MCF 10A (cell line): ENCODE data around the gene TMOD1. TPM values are rescaled to one million over a fixed set of nuclear protein-coding genes. Genes with fewer than 3 reads are reported as not detected.
A peak's percentile ranks its signal among the peaks of the same experiment; 100 is the strongest.

ENCODE experiments used
- BruUV-seq: library from RNA; stranded (reverse); fragments of 400-500 nt; replicated peaks from 2 replicates; lab custom pipeline; 2021; lab: Mats Ljungman, UMichigan
- CTCF ChIA-PET: fragments of 300-600 bp; sonication (Branson Sonifier 250); formaldehyde crosslinking; extraction: SDS; loops from one replicate; lab custom pipeline; 2021; ENCODE audit warnings: antibody characterized with exemption, inconsistent platforms; lab: Yijun Ruan, JAX
- POLR2A ChIA-PET: fragments of 300-600, 350-650 bp; sonication (Branson Sonifier 250); formaldehyde crosslinking; extraction: SDS; loops from one replicate; lab custom pipeline; 2020; ENCODE audit warnings: antibody characterized with exemption, inconsistent platforms; lab: Yijun Ruan, JAX
- DNase-seq: peaks from one replicate; pipeline ENCODE4 v3.0.0-alpha.2; 2018; ENCODE audit not compliant: unreplicated experiment
- H3K27ac Mint-ChIP-seq: one replicate; pipeline ENCODE4 v1.8.0; 2022; ENCODE audit warnings: mild to moderate bottlenecking, low read depth, mixed read lengths; ENCODE audit not compliant: unreplicated experiment
- H3K27me3 Mint-ChIP-seq: one replicate; pipeline ENCODE4 v1.8.0; 2022; ENCODE audit warnings: mixed read lengths; ENCODE audit not compliant: insufficient read depth, unreplicated experiment
- H3K36me3 Mint-ChIP-seq: one replicate; pipeline ENCODE4 v1.8.0; 2022; ENCODE audit warnings: mild to moderate bottlenecking, moderate library complexity, mixed read lengths; ENCODE audit not compliant: insufficient read depth, unreplicated experiment
- H3K4me1 Mint-ChIP-seq: one replicate; pipeline ENCODE4 v1.8.0; 2022; ENCODE audit warnings: mixed read lengths; ENCODE audit not compliant: insufficient read depth, unreplicated experiment
- H3K4me3 Mint-ChIP-seq: one replicate; pipeline ENCODE4 v1.8.0; 2022; ENCODE audit warnings: mild to moderate bottlenecking, moderate library complexity, mixed read lengths; ENCODE audit not compliant: unreplicated experiment
- H3K9me3 Mint-ChIP-seq: one replicate; pipeline ENCODE4 v1.8.0; 2022; ENCODE audit warnings: mixed read lengths; ENCODE audit not compliant: unreplicated experiment
- CTCF ChIP-seq: fragments of 200-600 bp; IDR thresholded peaks from one replicate; pipeline ENCODE4 v1.8.0; 2022; ENCODE audit warnings: antibody characterized with exemption, mild to moderate bottlenecking; ENCODE audit not compliant: unreplicated experiment
- intact Hi-C: fragments of 100-400 bp; cut with micrococcal nuclease; formaldehyde crosslinking; loops from 2 replicates; pipeline ENCODE4 v1.14.1; 2022
- total RNA-seq: library from RNA; stranded (reverse); gene quantifications from 2 replicates; pipeline ENCODE4 v1.2.3, GENCODE V29; 2022

Gene TMOD1
- total RNA-seq, 1 experiment from 2014 or later: 0.26 TPM

- H3K9me3 Mint-ChIP-seq: no peaks in the 10 kb centered on the region
- no peak overlapping the region for H3K27ac Mint-ChIP-seq
- no TSS peak for BruUV-seq
- no peaks in the 10 kb centered on the region for H3K4me1 Mint-ChIP-seq
- POLR2A ChIA-PET: no interaction called here
- H3K27me3 Mint-ChIP-seq: peaks cover 25% of the 10 kb centered on the region
- CTCF ChIA-PET: interaction anchor here (1.1 to 2.0 kb wide), 2 partner anchors 49 to 80 kb away, joined by 3 to 7 read pairs; no protein-coding TSS in a partner anchor
- no peak for TF ChIP-seq CTCF
- H3K4me3 Mint-ChIP-seq: no peak overlapping the region
- intact Hi-C loops: no loop called here
- peaks cover 5% of the 10 kb centered on the region for H3K36me3 Mint-ChIP-seq
- DNase-seq: peak; percentile 40
These were observed 17.4 kb downstream of the TMOD1 start for GRCh38 chr9:97518909-97519307.

- intact Hi-C loops: no loop called here
- no peak overlapping the region for H3K4me3 Mint-ChIP-seq
- no peak for TF ChIP-seq CTCF
- BruUV-seq: no TSS peak
- POLR2A ChIA-PET: no interaction called here
- CTCF ChIA-PET: interaction anchor here (1.2 kb wide), 1 partner anchor 50 kb away, joined by 4 read pairs; no protein-coding TSS in a partner anchor
- DNase-seq: no peak
- no peaks in the 10 kb centered on the region for H3K9me3 Mint-ChIP-seq
- H3K27me3 Mint-ChIP-seq: peaks cover 25% of the 10 kb centered on the region
- H3K36me3 Mint-ChIP-seq: peaks cover 5% of the 10 kb centered on the region
- no peak overlapping the region for H3K27ac Mint-ChIP-seq
- H3K4me1 Mint-ChIP-seq: peaks cover 5% of the 10 kb centered on the region
These were observed 18.0 kb downstream of the TMOD1 start for GRCh38 chr9:97519441-97519970.

GRCh38 chr9:97521576-97522333 is 20.3 kb downstream of the TMOD1 start:
- ChIA-PET CTCF (interaction anchor here (0.6 kb wide), 1 partner anchor 15 kb away, joined by 4 read pairs; no protein-coding TSS in a partner anchor), POLR2A (no interaction called here)
- Mint-ChIP-seq H3K36me3 (peaks cover 5% of the 10 kb centered on the region), H3K4me3 (no peak overlapping the region), H3K9me3 (no peaks in the 10 kb centered on the region), H3K27me3 (peaks cover 14% of the 10 kb centered on the region), H3K27ac (no peak overlapping the region), H3K4me1 (peaks cover 21% of the 10 kb centered on the region)
- no TSS peak for BruUV-seq
- intact Hi-C loops: no loop called here
- no peak for TF ChIP-seq CTCF
- DNase-seq: no peak

- intact Hi-C loops: no loop called here
- ChIA-PET POLR2A (interaction anchor here (0.9 kb wide), 1 partner anchor 14 kb away, joined by 3 read pairs; no protein-coding TSS in a partner anchor), CTCF (interaction anchor here (3.3 kb wide), 1 partner anchor 74 kb away, joined by 17 read pairs; no protein-coding TSS in a partner anchor)
- Mint-ChIP-seq H3K4me1 (peaks cover 28% of the 10 kb centered on the region), H3K27me3 (no peaks in the 10 kb centered on the region), H3K4me3 (no peak overlapping the region), H3K9me3 (no peaks in the 10 kb centered on the region), H3K36me3 (no peaks in the 10 kb centered on the region), H3K27ac (no peak overlapping the region)
- no peak for TF ChIP-seq CTCF
- BruUV-seq: no TSS peak
- DNase-seq: no peak
These were observed 23.0 kb downstream of the TMOD1 start for GRCh38 chr9:97524424-97524823.
